ENCODE data around the gene KCNJ13.

Gene KCNJ13

GRCh38 chr2:232776435-232776834 lies at the start of gene KCNJ13:
KCNJ13 (minus strand) TSS chr2:232776565; CDS start chr2:232771362, 5,203 bp downstream.
- no peak for DNase-seq

- no peak for DNase-seq
Measured at GRCh38 chr2:232817756-232818155, 41.4 kb upstream of the KCNJ13 start.

- DNase-seq, result no peak
Measured at GRCh38 chr2:232816657-232817056, 40.3 kb upstream of the KCNJ13 start.

DNA sequence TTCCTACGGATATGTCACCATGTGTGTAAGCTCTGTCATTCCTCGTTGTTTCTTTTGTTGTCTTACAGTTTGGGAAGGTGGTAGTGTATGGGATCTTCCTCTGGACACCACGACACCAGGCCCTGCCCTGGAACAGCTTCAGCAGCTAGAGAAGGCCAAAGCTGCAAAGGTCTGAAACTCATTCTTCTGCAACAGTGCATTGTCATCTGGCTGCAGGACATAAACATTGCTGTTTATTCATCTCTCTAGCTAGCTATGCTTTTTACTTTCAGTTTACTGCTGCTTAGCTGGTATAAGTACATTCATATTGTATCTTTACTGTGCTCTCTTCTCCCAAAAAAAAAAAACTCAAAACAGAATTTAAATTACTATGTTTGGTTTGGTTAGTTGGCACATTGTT lies 39.2 kb upstream of the KCNJ13 start:
- no peak for DNase-seq

- no peak for DNase-seq
Measured at GRCh38 chr2:232810444-232810843, 34.1 kb upstream of the KCNJ13 start.

GRCh38 chr2:232809349-232810124 lies 33.2 kb upstream of the KCNJ13 start:
- no peak for DNase-seq

DNA sequence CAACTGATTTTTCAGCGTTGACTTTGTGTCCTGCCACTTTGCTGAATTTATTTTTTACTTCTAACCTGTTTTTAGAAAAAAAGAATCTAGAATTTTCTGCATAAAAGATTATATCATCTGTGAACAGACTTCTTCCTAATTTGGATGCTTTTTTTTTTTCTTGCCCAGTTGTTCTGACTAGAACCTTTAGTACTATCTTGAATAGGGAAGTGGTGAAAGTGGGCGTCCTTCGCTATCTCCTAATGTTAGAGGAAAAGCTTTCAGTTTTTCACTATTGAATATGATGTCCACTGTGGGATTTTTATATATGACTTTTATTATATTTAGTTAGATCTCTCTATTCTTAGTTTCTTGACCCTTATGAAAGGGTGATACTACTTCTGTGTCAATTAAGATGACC lies 25.7 kb upstream of the KCNJ13 start:
- DNase-seq, result no peak

DNA sequence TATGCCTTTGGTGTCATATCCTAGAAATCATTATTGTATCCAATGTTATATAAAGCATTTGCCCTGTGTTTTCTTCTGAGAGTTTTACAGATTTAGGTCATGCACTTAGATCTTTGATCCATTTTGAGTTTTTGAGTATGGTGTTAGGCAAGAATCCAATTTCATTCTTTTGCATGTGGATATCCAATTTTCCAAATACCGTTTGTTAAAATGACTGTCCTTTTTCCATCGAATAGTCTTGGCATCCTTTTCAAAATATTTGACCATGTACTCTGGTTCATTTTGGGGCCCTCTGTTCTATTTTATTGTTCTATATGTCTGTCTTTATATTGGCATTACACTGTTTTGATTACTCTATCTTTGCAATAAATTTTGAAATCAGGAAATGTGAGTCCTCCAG lies 23.8 kb upstream of the KCNJ13 start:
- DNase-seq, result no peak

DNA sequence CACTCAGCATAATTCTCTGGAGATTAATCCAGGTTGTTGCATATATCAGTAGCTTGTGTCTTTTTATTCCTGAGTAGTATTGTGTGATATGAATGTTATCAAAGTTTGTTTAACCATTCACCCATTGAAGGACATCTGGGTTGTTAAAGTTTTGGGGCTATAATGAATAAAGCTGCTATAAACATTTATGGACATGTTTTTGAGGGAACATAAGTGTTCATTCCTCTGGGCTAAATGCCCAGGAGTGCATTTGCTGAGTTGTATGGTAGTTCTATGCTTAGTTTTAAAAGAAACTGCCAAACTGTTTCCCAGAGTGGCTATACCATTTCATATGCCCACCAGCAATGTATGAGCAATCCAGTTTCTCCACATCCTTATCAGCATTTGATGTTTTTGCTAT lies 21.8 kb upstream of the KCNJ13 start:
- no peak for DNase-seq

- no peak for DNase-seq
Measured at GRCh38 chr2:232795920-232796319, 19.6 kb upstream of the KCNJ13 start.

- no peak for DNase-seq
Measured at GRCh38 chr2:232794981-232795380, 18.6 kb upstream of the KCNJ13 start.

- no peak for DNase-seq
Measured at GRCh38 chr2:232793271-232793670, 16.9 kb upstream of the KCNJ13 start.

DNA sequence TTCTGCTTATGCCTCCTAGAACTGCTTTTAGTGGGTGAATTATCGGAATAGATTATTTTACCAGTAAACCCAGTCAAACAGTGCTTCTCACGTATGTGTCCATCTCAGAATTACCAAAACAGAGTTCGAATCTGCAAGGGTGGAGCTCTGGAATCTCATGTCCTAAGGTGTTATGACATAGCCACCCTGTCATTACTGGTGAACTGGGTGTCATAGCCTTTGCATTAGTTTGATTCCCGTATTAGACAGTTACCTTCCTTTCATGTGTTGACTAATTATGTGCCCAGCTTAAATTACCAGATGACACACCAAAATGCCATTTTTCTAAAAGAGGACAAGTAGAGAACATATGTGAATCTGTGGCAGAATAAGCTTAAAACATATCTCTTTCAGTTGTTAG lies 15.2 kb upstream of the KCNJ13 start:
- no peak for DNase-seq

GRCh38 chr2:232789082-232789481 lies 12.7 kb upstream of the KCNJ13 start:
- DNase-seq, result no peak

DNA sequence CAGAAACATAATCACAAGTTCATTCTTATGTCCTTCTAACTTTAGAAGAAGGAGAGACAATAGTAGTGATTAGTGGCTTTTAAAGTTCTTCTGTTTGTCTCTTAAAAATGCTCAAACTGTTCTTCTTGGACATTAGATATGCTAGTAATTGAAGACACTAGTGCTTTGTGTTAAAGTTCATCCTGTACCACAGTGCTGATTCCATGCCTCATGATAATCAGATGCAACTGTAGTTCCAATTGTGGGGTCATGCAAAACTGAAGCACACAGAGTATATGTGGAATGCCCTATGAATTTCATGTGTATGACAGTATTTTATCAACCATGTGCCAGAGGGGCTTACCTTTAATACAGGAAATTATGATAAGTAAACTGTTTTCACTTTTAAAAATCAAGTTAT lies 11.4 kb upstream of the KCNJ13 start:
- DNase-seq, result no peak

DNA sequence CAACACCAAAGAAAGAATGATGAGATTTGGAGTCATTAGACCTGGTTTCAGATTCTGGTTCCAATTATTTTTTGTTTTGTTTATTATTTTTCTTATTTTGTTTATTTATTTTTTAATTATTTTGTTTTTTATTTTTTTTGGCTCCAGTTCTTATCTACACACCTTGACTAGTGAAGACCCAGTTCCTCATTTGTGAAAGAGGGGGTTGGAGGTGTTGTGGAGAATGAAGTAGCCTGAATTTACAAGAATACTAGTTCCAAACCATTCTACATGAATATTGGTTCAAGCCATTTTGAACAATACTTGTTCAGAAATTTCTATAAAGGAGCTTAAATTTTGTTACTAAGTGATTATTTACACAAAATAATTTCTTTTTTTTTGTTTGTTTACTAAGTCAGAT lies 6.9 kb upstream of the KCNJ13 start:
- DNase-seq, result no peak

- DNase-seq, result no peak
Measured at GRCh38 chr2:232781765-232782164, 5.4 kb upstream of the KCNJ13 start.

DNA sequence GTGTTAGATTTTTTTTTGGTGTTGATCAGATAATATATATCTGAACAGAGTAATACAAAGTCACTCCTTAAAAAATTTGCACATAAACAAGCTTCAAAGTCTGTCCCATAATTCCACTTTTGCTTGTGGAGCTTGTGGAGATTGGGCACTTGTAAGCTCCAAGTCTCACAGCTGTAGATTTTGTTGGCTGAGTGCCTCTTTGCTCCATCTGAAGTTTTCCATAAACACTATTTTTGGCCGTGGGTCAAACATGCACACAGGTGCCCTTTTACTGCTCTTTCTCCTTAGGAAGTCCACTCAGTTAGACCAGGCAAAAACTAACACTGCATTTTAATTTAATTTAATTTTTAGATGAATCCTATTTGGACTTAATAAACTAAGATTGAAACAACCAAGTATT lies 3.6 kb upstream of the KCNJ13 start:
- no peak for DNase-seq

- DNase-seq, result no peak
Measured at GRCh38 chr2:232779465-232779864, 3.1 kb upstream of the KCNJ13 start.

DNA sequence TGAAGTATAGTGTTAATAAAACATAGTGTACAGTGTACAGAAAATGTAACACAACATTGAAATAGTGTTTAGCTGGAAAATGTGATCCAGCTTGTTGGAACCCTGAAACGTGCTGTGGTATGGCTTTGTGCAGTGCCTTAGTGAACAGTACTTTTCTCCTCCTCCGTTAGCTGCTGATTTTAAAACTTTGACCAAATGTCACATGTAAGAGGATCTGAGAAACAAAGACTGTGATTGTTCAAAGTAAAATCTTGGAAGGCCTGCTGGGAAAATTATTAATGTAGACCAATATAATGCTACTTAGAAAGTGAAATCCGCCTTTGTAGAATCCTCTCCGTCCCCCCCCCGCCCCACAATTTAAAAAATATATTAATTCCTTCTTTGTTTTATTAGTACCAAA lies 911 bp upstream of the KCNJ13 start:
- DNase-seq, result no peak

DNA sequence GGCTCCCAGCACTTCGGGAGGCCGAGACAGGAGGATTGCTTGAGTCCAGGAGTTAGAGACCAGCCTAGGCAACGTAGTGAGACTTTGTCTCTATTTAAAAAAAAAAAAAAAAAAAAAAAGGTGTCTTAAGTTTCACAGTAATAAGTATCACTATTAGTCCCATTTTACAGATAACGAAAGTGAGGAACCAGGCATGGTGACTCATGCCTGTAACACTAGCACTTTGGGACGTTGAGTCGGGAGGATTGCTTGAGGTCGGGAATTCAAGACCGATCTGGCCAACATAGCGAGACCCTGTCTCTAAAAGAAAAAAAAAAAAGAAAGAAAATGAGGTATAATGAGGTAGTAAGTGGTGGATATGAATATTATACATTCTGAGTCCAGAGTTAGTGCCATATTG lies 2.5 kb downstream of the KCNJ13 start:
- DNase-seq, result no peak

- DNase-seq, result no peak
Measured at GRCh38 chr2:232772531-232772930, 3.8 kb downstream of the KCNJ13 start.

GRCh38 chr2:232771870-232772269 lies 4.5 kb downstream of the KCNJ13 start:
- no peak for DNase-seq

DNA sequence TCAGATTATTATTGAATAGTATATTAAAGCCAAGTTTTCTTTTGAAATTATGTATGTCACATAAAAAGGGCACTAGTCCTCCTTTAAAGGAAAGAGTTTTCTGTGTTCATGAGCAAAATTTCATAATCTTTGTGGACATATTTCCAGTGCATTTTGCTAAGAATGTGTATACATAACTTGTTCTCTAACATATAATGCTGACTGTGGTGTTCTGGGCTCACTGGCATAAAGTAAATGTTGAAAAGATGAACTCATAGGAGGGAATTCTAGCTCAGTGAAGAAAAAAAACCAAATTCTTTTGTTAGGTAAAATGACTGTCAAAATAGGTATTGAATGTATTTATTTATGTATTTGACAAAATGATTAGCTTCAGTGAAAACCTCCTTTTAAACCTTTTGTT lies 6.2 kb downstream of the KCNJ13 start:
- DNase-seq, result no peak

DNA sequence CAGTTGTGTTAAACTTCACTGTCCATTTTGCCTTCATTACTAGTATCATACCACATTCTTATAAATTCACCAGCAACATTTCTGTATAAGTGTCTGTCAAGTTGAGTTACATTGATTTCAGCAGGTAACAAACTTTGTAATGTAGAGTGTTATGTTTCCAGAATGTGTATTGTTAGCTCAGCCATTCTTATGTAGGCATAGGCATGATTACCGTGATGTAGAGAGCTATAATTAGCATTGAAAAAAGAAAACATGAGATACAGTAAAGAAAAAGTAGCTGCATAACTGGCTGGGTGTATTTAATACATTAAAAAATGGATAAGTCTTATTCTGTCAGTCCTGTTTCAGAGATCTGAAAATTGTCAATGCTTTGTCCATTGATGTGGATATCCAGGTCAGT lies 8.5 kb downstream of the KCNJ13 start:
- DNase-seq, result no peak

All from C1 segment of cervical spinal cord (tissue), 14 donors.